GM10266 (cell line): Measurements from ENCODE around the gene RALGPS1.

Experiments used
- DNase-seq: peaks from one replicate; pipeline ENCODE4 v3.0.0; 2012; ENCODE audit errors: extremely low spot score
- CTCF ChIP-seq: IDR thresholded peaks from 2 replicates; pipeline ENCODE4 v1.5.1; 2012; ENCODE audit warnings: mild to moderate bottlenecking, low read depth; ENCODE audit not compliant: control insufficient read depth, insufficient read depth; ENCODE audit errors: missing control alignments

RALGPS1 gene

GRCh38 chr9:127262602-127263001 lies 348.0 kb downstream of the RALGPS1 start:
- no peak for DNase-seq
- TF ChIP-seq CTCF: no peak

GRCh38 chr9:127263237-127263636 lies 348.7 kb downstream of the RALGPS1 start:
- DNase-seq: no peak
- no peak for TF ChIP-seq CTCF

- no peak for DNase-seq
- no peak for TF ChIP-seq CTCF
Observed at GRCh38 chr9:127263664-127264063, 349.1 kb downstream of the RALGPS1 start.

GRCh38 chr9:127264462-127265219 lies 350.1 kb downstream of the RALGPS1 start, which contains the start of gene GARNL3:
Gene GARNL3 (plus strand): TSS chr9:127264774. CDS start chr9:127264878, 104 bp downstream.
- no peak for TF ChIP-seq CTCF
- no peak for DNase-seq

GRCh38 chr9:127267793-127268525 lies 353.4 kb downstream of the RALGPS1 start:
- no peak for TF ChIP-seq CTCF
- DNase-seq: peak; percentile 26

- no peak for TF ChIP-seq CTCF
- no peak for DNase-seq
Observed at GRCh38 chr9:127269449-127269848, 354.9 kb downstream of the RALGPS1 start.
